Panc1 (cell line): ENCODE data around the gene NTRK2. TPM values are rescaled to one million over a fixed set of nuclear protein-coding genes. Genes with fewer than 3 reads are reported as not detected.

Experiments used
- ATAC-seq: fragments of 200-7000 bp; cut with Tn5 transposase; 2 replicates; pipeline ENCODE4 v1.9.1; 2020; ENCODE audit warnings: mild to moderate bottlenecking, moderate library complexity
- BruUV-seq: library from RNA; stranded (reverse); fragments of 400-500 nt; replicated peaks from 2 replicates; lab custom pipeline; 2021; lab: Mats Ljungman, UMichigan
- CTCF ChIA-PET: fragments of 300-600 bp; sonication (Branson Sonifier 250); formaldehyde crosslinking; loops from one replicate; lab custom pipeline; 2022; ENCODE audit warnings: antibody characterized with exemption; lab: Charles Lee
- POLR2A ChIA-PET: fragments of 300-600 bp; sonication (Branson Sonifier 250); formaldehyde crosslinking; loops from one replicate; lab custom pipeline; 2022; ENCODE audit warnings: antibody characterized with exemption; lab: Charles Lee
- DNase-seq: peaks from one replicate; pipeline ENCODE4 v3.0.0-alpha.2; 2010; ENCODE audit warnings: low read depth, low spot score
- H3K27ac ChIP-seq: 2 replicates; pipeline ENCODE4 v1.5.1; 2011; ENCODE audit warnings: mild to moderate bottlenecking, low read length, inconsistent platforms
- H3K27me3 ChIP-seq: fragments of 200-500 bp; sonication (Bioruptor generic); 2 replicates; pipeline ENCODE4 v1.6.0; 2014; ENCODE audit warnings: low read length, inconsistent platforms; ENCODE audit not compliant: control insufficient read depth, insufficient read depth
- H3K36me3 ChIP-seq: fragments of 200-500 bp; sonication (Bioruptor generic); 2 replicates; pipeline ENCODE4 v1.5.1; 2014; ENCODE audit warnings: inconsistent platforms, mild to moderate bottlenecking, low read length, moderate library complexity; ENCODE audit not compliant: control insufficient read depth, insufficient read depth
- H3K4me1 ChIP-seq: 2 replicates; pipeline ENCODE4 v1.5.1; 2011; ENCODE audit warnings: inconsistent platforms, mild to moderate bottlenecking, low read length, moderate library complexity; ENCODE audit not compliant: control insufficient read depth, insufficient read depth
- H3K4me3 ChIP-seq, 2 experiments: 2 replicates each; pipeline ENCODE4 v1.5.1; 2011 to 2012; ENCODE audit warnings: low read depth in 2 of 2, low read length in 2 of 2, mild to moderate bottlenecking in 2 of 2, inconsistent platforms in 1 of 2, moderate library complexity in 1 of 2
- H3K9me3 ChIP-seq: fragments of 200-500 bp; sonication (Bioruptor generic); 2 replicates; pipeline ENCODE4 v1.5.1; 2014; ENCODE audit warnings: low read depth, mild to moderate bottlenecking, inconsistent platforms, low read length, moderate library complexity; ENCODE audit not compliant: control insufficient read depth, insufficient read depth
- CTCF ChIP-seq: fragments of 450-650 bp; IDR thresholded peaks from 2 replicates; pipeline ENCODE4 v1.5.1; 2017; ENCODE audit warnings: mild to moderate bottlenecking
- POLR2AphosphoS5 ChIP-seq: IDR thresholded peaks from 2 replicates; pipeline ENCODE4 v1.6.1; 2012; ENCODE audit warnings: mild to moderate bottlenecking, low read depth, low read length, moderate library complexity
- REST ChIP-seq, 2 experiments: IDR thresholded peaks; 2 replicates each; pipeline ENCODE4 v1.6.1; 2011 to 2012; ENCODE audit warnings: low read depth in 2 of 2, control low read depth in 1 of 2, low read length in 1 of 2, mild to moderate bottlenecking in 1 of 2, moderate library complexity in 1 of 2; ENCODE audit not compliant: insufficient read depth in 1 of 2
- SIN3A ChIP-seq: IDR thresholded peaks from 2 replicates; pipeline ENCODE4 v1.6.1; 2012; ENCODE audit warnings: low read depth, mild to moderate bottlenecking, low read length, moderate library complexity, borderline replicate concordance; ENCODE audit not compliant: insufficient read depth
- TCF7L2 ChIP-seq: IDR thresholded peaks from 2 replicates; pipeline ENCODE4 v1.6.1; 2011; ENCODE audit warnings: mild to moderate bottlenecking, low read depth, low read length, inconsistent platforms
- in situ Hi-C: cut with HindIII; loops from 2 replicates; pipeline ENCODE4 v1.10.0; 2016; ENCODE audit warnings: low sequenced_read_pairs, low pct_unique_long_range_greater_than_20kb
- intact Hi-C: fragments of 100-400 bp; cut with micrococcal nuclease; formaldehyde crosslinking; loops from one replicate; pipeline ENCODE4 v1.10.0; 2022; ENCODE audit not compliant: unreplicated experiment
- total RNA-seq: library from RNA; stranded (reverse); gene quantifications from one replicate; pipeline ENCODE4 v1.2.1, GENCODE V29; 2021; ENCODE audit not compliant: unreplicated experiment

NTRK2 gene
- total RNA-seq, 1 experiment from 2014 or later = 0.23 TPM

GRCh38 chr9:84702471-84702870, 32.9 kb downstream of the NTRK2 start:
- Histone ChIP-seq H3K4me3 (no peak overlapping the region), H3K9me3 (no peaks in the 10 kb centered on the region), H3K36me3 (no peaks in the 10 kb centered on the region), H3K27ac (no peak overlapping the region), H3K4me1 (no peaks in the 10 kb centered on the region), H3K27me3 (no peaks in the 10 kb centered on the region)
- in situ Hi-C loops (no loop called here), intact Hi-C loops (no loop called here)
- ChIA-PET CTCF (no interaction called here), POLR2A (no interaction called here)
- TF ChIP-seq TCF7L2 (no peak), CTCF (no peak), REST (IDR thresholded peaks at IDR 0.05; ENCODE audit: insufficient read depth in 1 of 2, low read depth in 2 of 2, low read length in 1 of 2) (no peak), POLR2AphosphoS5 (no peak)
- BruUV-seq = no TSS peak
- DNase-seq (no peak), ATAC-seq (no peak)

GRCh38 chr9:84703793-84704192, 34.3 kb downstream of the NTRK2 start:
- BruUV-seq = no TSS peak

More at GRCh38 chr9:84703793-84704192, 34.3 kb downstream of the NTRK2 start:
- Histone ChIP-seq H3K36me3 (no peaks in the 10 kb centered on the region), H3K27ac (no peak overlapping the region), H3K4me3 (no peak overlapping the region), H3K27me3 (no peaks in the 10 kb centered on the region), H3K4me1 (no peaks in the 10 kb centered on the region), H3K9me3 (no peaks in the 10 kb centered on the region)
- DNase-seq (no peak), ATAC-seq (no peak)
- ChIA-PET CTCF (no interaction called here), POLR2A (no interaction called here)
- TF ChIP-seq CTCF = no peak
- TF ChIP-seq SIN3A = no peak
- TF ChIP-seq POLR2AphosphoS5 = no peak
- TF ChIP-seq TCF7L2 = no peak
- no peak for TF ChIP-seq REST (IDR thresholded peaks at IDR 0.05; ENCODE audit: insufficient read depth in 1 of 2, low read depth in 2 of 2, low read length in 1 of 2)
- in situ Hi-C loops (no loop called here), intact Hi-C loops (no loop called here)
